ENCODE data around the gene TWIST2.
A peak's percentile ranks its signal among the peaks of the same experiment; 100 is the strongest.

TWIST2 gene

DNA sequence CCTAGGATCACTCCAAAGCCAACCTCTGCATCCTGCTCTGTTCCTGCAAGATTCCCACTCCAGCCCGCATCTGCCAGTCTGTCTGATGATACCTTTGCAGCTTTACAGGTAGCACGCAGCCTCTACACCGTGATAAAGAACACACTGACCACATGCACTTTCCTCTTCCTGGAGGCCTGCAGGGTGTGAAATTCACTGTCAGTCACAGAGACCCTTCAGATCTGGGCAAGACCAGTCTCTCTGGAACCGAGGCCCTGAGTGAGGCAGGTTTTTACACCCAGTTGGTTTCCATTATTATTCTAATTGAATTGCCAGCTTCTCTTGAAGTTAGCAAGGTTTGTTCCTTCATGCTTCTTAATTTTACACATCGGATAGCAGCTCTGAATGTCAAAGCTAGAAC lies 30.5 kb upstream of the TWIST2 start:
- H3K4me3 Mint-ChIP-seq = no peak overlapping the region
- peaks cover 45% of the 10 kb centered on the region for H3K4me1 Mint-ChIP-seq
- H3K9me3 Mint-ChIP-seq = peaks cover 32% of the 10 kb centered on the region
- no peak overlapping the region for H3K27ac Mint-ChIP-seq
- peaks cover 35% of the 10 kb centered on the region for H3K27me3 Mint-ChIP-seq (ENCODE audit: low read depth, poor library complexity)
- TF ChIP-seq, protein P1, sequence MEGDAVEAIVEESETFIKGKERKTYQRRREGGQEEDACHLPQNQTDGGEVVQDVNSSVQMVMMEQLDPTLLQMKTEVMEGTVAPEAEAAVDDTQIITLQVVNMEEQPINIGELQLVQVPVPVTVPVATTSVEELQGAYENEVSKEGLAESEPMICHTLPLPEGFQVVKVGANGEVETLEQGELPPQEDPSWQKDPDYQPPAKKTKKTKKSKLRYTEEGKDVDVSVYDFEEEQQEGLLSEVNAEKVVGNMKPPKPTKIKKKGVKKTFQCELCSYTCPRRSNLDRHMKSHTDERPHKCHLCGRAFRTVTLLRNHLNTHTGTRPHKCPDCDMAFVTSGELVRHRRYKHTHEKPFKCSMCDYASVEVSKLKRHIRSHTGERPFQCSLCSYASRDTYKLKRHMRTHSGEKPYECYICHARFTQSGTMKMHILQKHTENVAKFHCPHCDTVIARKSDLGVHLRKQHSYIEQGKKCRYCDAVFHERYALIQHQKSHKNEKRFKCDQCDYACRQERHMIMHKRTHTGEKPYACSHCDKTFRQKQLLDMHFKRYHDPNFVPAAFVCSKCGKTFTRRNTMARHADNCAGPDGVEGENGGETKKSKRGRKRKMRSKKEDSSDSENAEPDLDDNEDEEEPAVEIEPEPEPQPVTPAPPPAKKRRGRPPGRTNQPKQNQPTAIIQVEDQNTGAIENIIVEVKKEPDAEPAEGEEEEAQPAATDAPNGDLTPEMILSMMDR (IDR thresholded peaks at IDR 0.05) = no peak
- H3K36me3 Mint-ChIP-seq (ENCODE audit: low read depth) = no peaks in the 10 kb centered on the region
- no peak for DNase-seq

DNA sequence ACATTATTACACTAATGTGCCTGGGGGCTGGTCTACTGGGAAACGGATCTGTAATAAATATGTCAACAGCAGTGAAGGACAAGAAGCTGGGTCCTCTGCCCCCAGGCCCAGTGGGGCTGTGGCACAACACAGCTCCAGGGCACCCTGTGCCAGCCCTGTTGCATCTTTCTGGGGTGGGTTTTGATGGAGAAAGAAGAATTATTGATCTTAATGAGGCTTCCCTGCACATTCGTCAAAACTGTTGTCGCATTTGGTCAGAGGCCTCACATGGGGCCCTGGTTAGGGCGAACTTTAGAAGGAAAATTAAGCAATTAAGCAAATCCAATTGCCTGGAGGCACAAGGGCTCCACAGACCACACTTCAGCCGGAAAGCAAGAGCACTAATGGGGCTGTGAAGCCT lies 30.0 kb upstream of the TWIST2 start:
- peaks cover 32% of the 10 kb centered on the region for H3K9me3 Mint-ChIP-seq
- H3K4me3 Mint-ChIP-seq = no peak overlapping the region
- H3K4me1 Mint-ChIP-seq = peaks cover 45% of the 10 kb centered on the region
- H3K27me3 Mint-ChIP-seq (ENCODE audit: low read depth, poor library complexity) = peaks cover 36% of the 10 kb centered on the region
- H3K36me3 Mint-ChIP-seq (ENCODE audit: low read depth) = no peaks in the 10 kb centered on the region
- no peak for DNase-seq
- TF ChIP-seq, protein P1 (IDR thresholded peaks at IDR 0.05) = no peak
- H3K27ac Mint-ChIP-seq = peak overlapping the region; percentile 59

DNA sequence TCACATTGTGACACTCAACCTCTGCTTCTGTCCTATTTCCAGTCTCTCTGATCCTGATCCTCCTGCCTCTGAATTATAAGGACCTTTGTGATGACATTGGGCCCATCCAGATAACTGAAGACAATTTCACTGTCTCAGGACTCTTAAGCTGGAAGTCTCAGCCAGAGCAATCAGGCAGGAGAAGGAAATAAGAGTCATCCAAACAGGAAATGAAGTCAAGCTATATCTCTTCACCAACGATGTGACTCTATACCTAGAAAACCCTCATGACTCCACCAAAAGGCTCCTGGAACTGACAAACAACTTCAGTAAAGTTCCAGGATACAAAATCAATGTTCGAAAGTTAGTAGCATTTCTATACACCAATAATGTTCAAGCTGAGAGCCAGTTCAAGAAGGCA lies 29.3 kb upstream of the TWIST2 start:
- Mint-ChIP-seq H3K4me1 (peaks cover 45% of the 10 kb centered on the region), H3K4me3 (no peak overlapping the region), H3K36me3 (ENCODE audit: low read depth) (no peaks in the 10 kb centered on the region), H3K27me3 (ENCODE audit: low read depth, poor library complexity) (peaks cover 30% of the 10 kb centered on the region), H3K27ac (no peak overlapping the region), H3K9me3 (peaks cover 36% of the 10 kb centered on the region)
- no peak for DNase-seq
- TF ChIP-seq, protein P1 (IDR thresholded peaks at IDR 0.05) = no peak

DNA sequence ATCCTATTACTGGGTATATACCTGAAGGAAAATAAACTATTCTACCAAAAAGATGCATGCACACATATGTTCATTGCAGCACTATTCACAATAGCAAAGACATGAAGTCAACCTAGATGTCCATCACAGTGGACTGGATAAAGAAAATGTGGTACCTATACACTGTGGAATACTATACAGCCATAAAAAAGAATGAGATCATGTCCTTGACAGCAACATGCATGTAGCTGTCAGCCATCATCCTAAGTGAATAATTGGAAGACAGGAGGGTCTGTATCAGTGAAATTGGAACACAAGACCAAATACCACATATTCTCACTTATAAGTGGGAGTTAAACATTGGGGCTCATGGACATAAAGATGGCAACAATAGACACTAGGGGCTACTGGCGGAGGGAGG lies 27.7 kb upstream of the TWIST2 start:
- DNase-seq = no peak
- H3K9me3 Mint-ChIP-seq = peaks cover 51% of the 10 kb centered on the region
- H3K27ac Mint-ChIP-seq = no peak overlapping the region
- H3K4me1 Mint-ChIP-seq = peaks cover 45% of the 10 kb centered on the region
- peaks cover 22% of the 10 kb centered on the region for H3K27me3 Mint-ChIP-seq (ENCODE audit: low read depth, poor library complexity)
- TF ChIP-seq, protein P1 (IDR thresholded peaks at IDR 0.05) = no peak
- no peak overlapping the region for H3K4me3 Mint-ChIP-seq
- peaks cover 9% of the 10 kb centered on the region for H3K36me3 Mint-ChIP-seq (ENCODE audit: low read depth)

DNA sequence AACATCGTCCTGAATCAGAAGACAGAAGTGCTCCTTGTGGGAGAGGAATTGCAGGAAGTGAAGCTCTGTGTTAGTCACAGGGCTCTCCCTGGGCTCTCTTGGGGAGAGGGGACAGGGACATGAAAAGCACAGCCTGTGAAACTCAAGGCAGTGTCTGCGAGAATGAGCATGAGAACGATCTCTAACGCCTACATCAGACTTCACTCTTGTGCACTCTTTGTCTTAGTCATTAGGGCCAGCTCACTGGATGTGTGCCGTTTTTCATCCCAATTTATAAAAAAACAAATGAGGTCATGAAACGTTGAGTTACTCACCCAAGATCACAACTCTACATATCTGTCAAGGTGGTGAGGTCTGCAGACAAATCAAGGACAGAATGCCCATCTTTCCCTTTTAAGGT lies 27.0 kb upstream of the TWIST2 start:
- Mint-ChIP-seq H3K27me3 (ENCODE audit: low read depth, poor library complexity) (peaks cover 27% of the 10 kb centered on the region), H3K4me3 (no peak overlapping the region), H3K4me1 (peaks cover 45% of the 10 kb centered on the region), H3K9me3 (peaks cover 57% of the 10 kb centered on the region), H3K36me3 (ENCODE audit: low read depth) (peaks cover 9% of the 10 kb centered on the region), H3K27ac (peak overlapping the region; percentile 69)
- no peak for DNase-seq
- TF ChIP-seq, protein P1 (IDR thresholded peaks at IDR 0.05) = no peak

DNA sequence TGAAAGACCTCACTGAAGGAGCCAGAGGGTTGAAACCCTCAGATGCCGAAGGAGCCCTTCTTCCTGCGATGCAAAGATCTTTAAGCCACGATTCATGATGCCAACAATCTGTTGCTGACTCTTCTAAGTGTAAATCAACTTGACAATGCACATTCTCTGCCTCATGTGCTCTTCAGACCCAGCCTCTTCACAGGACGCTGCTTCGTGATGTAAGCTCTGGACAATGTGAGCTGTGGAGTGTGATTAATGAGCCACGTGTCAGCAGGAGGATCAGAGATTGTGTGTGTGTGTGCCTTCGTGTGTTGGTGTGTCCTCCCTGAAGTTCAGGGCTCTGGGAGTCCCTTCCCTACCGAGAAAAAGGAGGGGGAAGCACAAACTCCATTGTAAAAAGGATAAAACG lies 26.5 kb upstream of the TWIST2 start:
- H3K36me3 Mint-ChIP-seq (ENCODE audit: low read depth) = peaks cover 9% of the 10 kb centered on the region
- no peak overlapping the region for H3K4me3 Mint-ChIP-seq
- H3K27me3 Mint-ChIP-seq (ENCODE audit: low read depth, poor library complexity) = peaks cover 25% of the 10 kb centered on the region
- H3K27ac Mint-ChIP-seq = peak overlapping the region; percentile 78
- DNase-seq = no peak
- TF ChIP-seq, protein P1 (IDR thresholded peaks at IDR 0.05) = no peak
- peaks cover 60% of the 10 kb centered on the region for H3K9me3 Mint-ChIP-seq
- H3K4me1 Mint-ChIP-seq = peaks cover 43% of the 10 kb centered on the region
